Measurements from ENCODE around the gene PLEKHA7.

DNA sequence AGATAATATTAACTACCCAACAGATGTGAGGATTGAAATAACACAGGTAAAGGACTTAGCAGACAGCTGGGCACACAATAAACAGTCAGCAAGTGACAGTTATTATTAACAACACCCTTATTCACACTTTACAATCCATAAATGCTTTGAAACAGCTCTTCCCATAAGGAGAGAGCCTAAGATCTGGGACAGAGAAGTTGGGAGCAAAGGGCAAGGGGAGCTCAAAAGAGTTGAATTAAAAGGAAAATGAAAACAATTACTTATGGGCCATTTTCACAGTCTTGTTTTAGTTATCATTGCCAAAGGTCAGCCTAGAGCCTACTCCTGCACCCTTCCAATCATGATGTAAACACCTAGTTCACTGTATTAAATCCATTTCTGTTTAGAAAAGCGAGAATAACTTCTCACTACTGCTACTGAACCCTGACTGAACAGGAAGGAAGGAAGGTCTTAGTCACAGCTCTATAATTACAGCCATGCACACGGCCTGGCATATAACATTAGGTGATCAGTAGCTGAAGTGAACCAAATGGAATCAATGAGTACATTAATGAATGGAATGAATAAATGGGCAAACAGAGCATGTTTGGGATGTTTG is 111.3 kb downstream of the PLEKHA7 start:
- TF ChIP-seq, protein P1, sequence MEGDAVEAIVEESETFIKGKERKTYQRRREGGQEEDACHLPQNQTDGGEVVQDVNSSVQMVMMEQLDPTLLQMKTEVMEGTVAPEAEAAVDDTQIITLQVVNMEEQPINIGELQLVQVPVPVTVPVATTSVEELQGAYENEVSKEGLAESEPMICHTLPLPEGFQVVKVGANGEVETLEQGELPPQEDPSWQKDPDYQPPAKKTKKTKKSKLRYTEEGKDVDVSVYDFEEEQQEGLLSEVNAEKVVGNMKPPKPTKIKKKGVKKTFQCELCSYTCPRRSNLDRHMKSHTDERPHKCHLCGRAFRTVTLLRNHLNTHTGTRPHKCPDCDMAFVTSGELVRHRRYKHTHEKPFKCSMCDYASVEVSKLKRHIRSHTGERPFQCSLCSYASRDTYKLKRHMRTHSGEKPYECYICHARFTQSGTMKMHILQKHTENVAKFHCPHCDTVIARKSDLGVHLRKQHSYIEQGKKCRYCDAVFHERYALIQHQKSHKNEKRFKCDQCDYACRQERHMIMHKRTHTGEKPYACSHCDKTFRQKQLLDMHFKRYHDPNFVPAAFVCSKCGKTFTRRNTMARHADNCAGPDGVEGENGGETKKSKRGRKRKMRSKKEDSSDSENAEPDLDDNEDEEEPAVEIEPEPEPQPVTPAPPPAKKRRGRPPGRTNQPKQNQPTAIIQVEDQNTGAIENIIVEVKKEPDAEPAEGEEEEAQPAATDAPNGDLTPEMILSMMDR (conservative IDR thresholded peaks at IDR 0.05; ENCODE audit: low read length), result no peak
- no peak for TF ChIP-seq EZH2phosphoT487 (IDR thresholded peaks at IDR 0.05; ENCODE audit: borderline replicate concordance, low read depth, low read length)
